Tibial nerve (tissue), 4 donors: ENCODE measurements around the gene MGLL.

Experiments used
- EP300 ChIP-seq, 2 donors: sonication (generic); formaldehyde crosslinking; IDR thresholded peaks; one replicate each; pipeline ENCODE4 v1.6.1; 2017; ENCODE audit warnings: antibody characterized with exemption in 2 of 2, mild to moderate bottlenecking in 1 of 2
- TF ChIP-seq, protein P1 (sequence below), 5 experiments: fragments of 200-600 bp in 3 of 5; fragments of 450-650 bp in 2 of 5; sonication (generic) in 3 of 5; IDR thresholded peaks; one replicate each; pipeline ENCODE4 v1.5.1; 2016 to 2019; ENCODE audit warnings: antibody characterized with exemption in 5 of 5, mild to moderate bottlenecking in 3 of 5, moderate library complexity in 2 of 5

DNA sequence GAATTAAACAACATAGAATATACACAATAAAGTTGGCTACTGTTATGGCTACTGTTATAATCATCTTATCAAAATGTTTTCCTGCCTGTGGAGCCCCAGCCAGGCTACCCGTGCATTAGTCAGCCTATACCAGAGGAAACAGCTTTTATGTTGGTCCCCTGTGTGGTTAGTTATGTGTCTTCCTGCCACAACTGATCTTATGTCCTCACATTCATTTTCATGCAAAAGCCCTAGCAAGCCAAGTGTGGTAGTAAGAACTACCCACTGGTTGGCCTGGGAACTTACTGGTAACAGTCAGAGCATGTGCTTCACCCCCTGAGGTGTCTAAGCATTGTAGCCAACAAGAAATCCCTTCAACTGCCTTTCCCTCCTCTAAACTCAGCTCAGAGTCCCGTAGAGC lies 21.8 kb downstream of the MGLL start:
- TF ChIP-seq, protein P1, sequence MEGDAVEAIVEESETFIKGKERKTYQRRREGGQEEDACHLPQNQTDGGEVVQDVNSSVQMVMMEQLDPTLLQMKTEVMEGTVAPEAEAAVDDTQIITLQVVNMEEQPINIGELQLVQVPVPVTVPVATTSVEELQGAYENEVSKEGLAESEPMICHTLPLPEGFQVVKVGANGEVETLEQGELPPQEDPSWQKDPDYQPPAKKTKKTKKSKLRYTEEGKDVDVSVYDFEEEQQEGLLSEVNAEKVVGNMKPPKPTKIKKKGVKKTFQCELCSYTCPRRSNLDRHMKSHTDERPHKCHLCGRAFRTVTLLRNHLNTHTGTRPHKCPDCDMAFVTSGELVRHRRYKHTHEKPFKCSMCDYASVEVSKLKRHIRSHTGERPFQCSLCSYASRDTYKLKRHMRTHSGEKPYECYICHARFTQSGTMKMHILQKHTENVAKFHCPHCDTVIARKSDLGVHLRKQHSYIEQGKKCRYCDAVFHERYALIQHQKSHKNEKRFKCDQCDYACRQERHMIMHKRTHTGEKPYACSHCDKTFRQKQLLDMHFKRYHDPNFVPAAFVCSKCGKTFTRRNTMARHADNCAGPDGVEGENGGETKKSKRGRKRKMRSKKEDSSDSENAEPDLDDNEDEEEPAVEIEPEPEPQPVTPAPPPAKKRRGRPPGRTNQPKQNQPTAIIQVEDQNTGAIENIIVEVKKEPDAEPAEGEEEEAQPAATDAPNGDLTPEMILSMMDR (IDR thresholded peaks at IDR 0.05) = no peak
- no peak for TF ChIP-seq EP300 (IDR thresholded peaks at IDR 0.05)
